H9 (cell line): ENCODE data around the gene LIN28B. TPM values are rescaled to one million over a fixed set of nuclear protein-coding genes. Genes with fewer than 3 reads are reported as not detected.
"Not testable (repeated sequence)": the region's sequence is repeated elsewhere in the genome, so short reads cannot be mapped to it uniquely, and the experiment has no call there.

Experiments used
- DNase-seq: peaks from one replicate; pipeline ENCODE4 v3.0.0-alpha.2; 2017
- H2AFZ ChIP-seq: one replicate; pipeline ENCODE4 v1.6.1; 2013; ENCODE audit warnings: mild to moderate bottlenecking, low read length, control low read depth, moderate library complexity
- H2AK5ac ChIP-seq: 2 replicates; pipeline ENCODE4 v1.6.1; 2013; ENCODE audit warnings: low read length, control low read depth, mixed read lengths; ENCODE audit not compliant: insufficient read length
- H2BK120ac ChIP-seq: one replicate; pipeline ENCODE4 v1.6.1; 2013; ENCODE audit warnings: low read depth, mild to moderate bottlenecking, low read length, control low read depth, inconsistent platforms; ENCODE audit not compliant: poor library complexity, severe bottlenecking
- H2BK12ac ChIP-seq: 2 replicates; pipeline ENCODE4 v1.6.1; 2013; ENCODE audit warnings: low read length, control low read depth, mixed read lengths, low read depth; ENCODE audit not compliant: insufficient read length
- H2BK15ac ChIP-seq: 2 replicates; pipeline ENCODE4 v1.6.1; 2013; ENCODE audit warnings: low read depth, low read length, control low read depth
- H2BK20ac ChIP-seq: one replicate; pipeline ENCODE4 v1.6.1; 2013; ENCODE audit warnings: low read depth, mild to moderate bottlenecking, low read length, control low read depth, inconsistent platforms; ENCODE audit not compliant: poor library complexity, severe bottlenecking
- H2BK5ac ChIP-seq: 2 replicates; pipeline ENCODE4 v1.6.1; 2013; ENCODE audit warnings: low read length, control low read depth, mixed read lengths; ENCODE audit not compliant: insufficient read length
- H3K14ac ChIP-seq: 2 replicates; pipeline ENCODE4 v1.6.1; 2013; ENCODE audit warnings: low read length, control low read depth; ENCODE audit not compliant: insufficient read depth
- H3K18ac ChIP-seq: 2 replicates; pipeline ENCODE4 v1.6.1; 2013; ENCODE audit warnings: low read depth, mild to moderate bottlenecking, mixed read lengths, low read length, control low read depth; ENCODE audit not compliant: insufficient read length
- H3K23ac ChIP-seq: 2 replicates; pipeline ENCODE4 v1.6.1; 2013; ENCODE audit warnings: low read length, control low read depth, mixed read lengths, low read depth; ENCODE audit not compliant: insufficient read length
- H3K23me2 ChIP-seq: 2 replicates; pipeline ENCODE4 v1.6.1; 2013; ENCODE audit warnings: low read depth, mild to moderate bottlenecking, mixed read lengths, low read length, control low read depth; ENCODE audit not compliant: insufficient read length, poor library complexity, severe bottlenecking
- H3K27ac ChIP-seq: 2 replicates; pipeline ENCODE4 v1.5.1; 2013; ENCODE audit warnings: low read length, control low read depth, mixed read lengths, low read depth; ENCODE audit not compliant: insufficient read length
- H3K27me3 ChIP-seq: 2 replicates; pipeline ENCODE4 v1.6.1; 2013; ENCODE audit warnings: low read length, control low read depth, inconsistent platforms; ENCODE audit not compliant: insufficient read depth
- H3K4ac ChIP-seq: 2 replicates; pipeline ENCODE4 v1.6.1; 2013; ENCODE audit warnings: low read depth, mild to moderate bottlenecking, control low read depth, inconsistent platforms, low read length, moderate library complexity
- H3K4me1 ChIP-seq: 2 replicates; pipeline ENCODE4 v1.6.1; 2013; ENCODE audit warnings: low read length, control low read depth, inconsistent platforms; ENCODE audit not compliant: insufficient read depth
- H3K4me2 ChIP-seq: 2 replicates; pipeline ENCODE4 v1.6.1; 2013; ENCODE audit warnings: low read length, control low read depth, mixed read lengths; ENCODE audit not compliant: insufficient read length, insufficient read depth
- H3K56ac ChIP-seq: 2 replicates; pipeline ENCODE4 v1.6.1; 2013; ENCODE audit warnings: low read depth, mild to moderate bottlenecking, mixed read lengths, low read length, control low read depth; ENCODE audit not compliant: insufficient read length
- H3K79me1 ChIP-seq: 2 replicates; pipeline ENCODE4 v1.6.1; 2013; ENCODE audit warnings: low read depth, mild to moderate bottlenecking, moderate library complexity, low read length, control low read depth, inconsistent platforms; ENCODE audit not compliant: insufficient read depth, poor library complexity, severe bottlenecking
- H3K79me2 ChIP-seq: 2 replicates; pipeline ENCODE4 v1.6.1; 2013; ENCODE audit warnings: low read length, control low read depth, inconsistent platforms; ENCODE audit not compliant: insufficient read depth
- H3K9ac ChIP-seq: 2 replicates; pipeline ENCODE4 v1.6.1; 2013; ENCODE audit warnings: low read length, control low read depth, mixed read lengths; ENCODE audit not compliant: insufficient read length; ENCODE audit errors: extremely low read depth
- H3K9me3 ChIP-seq: one replicate; pipeline ENCODE4 v1.6.1; 2013; ENCODE audit warnings: low read depth, low read length, inconsistent platforms; ENCODE audit not compliant: control insufficient read depth
- H3T11ph ChIP-seq: one replicate; pipeline ENCODE4 v1.6.1; 2013; ENCODE audit warnings: mild to moderate bottlenecking, low read length, control low read depth, inconsistent platforms
- H4K20me1 ChIP-seq: one replicate; pipeline ENCODE4 v1.6.1; 2013; ENCODE audit not compliant: control insufficient read depth, insufficient read length, insufficient read depth
- H4K5ac ChIP-seq: 2 replicates; pipeline ENCODE4 v1.6.1; 2013; ENCODE audit warnings: low read depth, mild to moderate bottlenecking, mixed read lengths, low read length, control low read depth; ENCODE audit not compliant: insufficient read length
- H4K8ac ChIP-seq: replicated peaks from 2 replicates; pipeline ENCODE4 v1.6.1; 2013; ENCODE audit warnings: low read length, control low read depth, mixed read lengths, low read depth; ENCODE audit not compliant: insufficient read length
- H4K91ac ChIP-seq: 2 replicates; pipeline ENCODE4 v1.6.1; 2013; ENCODE audit warnings: low read depth, mild to moderate bottlenecking, moderate library complexity, mixed read lengths, low read length, control low read depth; ENCODE audit not compliant: insufficient read length
- H3K27ac Mint-ChIP-seq, 3 experiments: 2 replicates in 2 of 3; 3 replicates in 1 of 3; pipeline ENCODE4 v1.8.0; 2020 to 2021; ENCODE audit warnings: mixed read lengths in 3 of 3, mild to moderate bottlenecking in 1 of 3, moderate library complexity in 1 of 3
- H3K27me3 Mint-ChIP-seq: 2 replicates; pipeline ENCODE4 v1.8.0; 2021; ENCODE audit warnings: low read depth, mild to moderate bottlenecking, moderate library complexity, mixed read lengths
- H3K36me3 Mint-ChIP-seq, 3 experiments: 2 replicates in 2 of 3; 3 replicates in 1 of 3; pipeline ENCODE4 v1.8.0; 2020 to 2021; ENCODE audit warnings: low read depth in 3 of 3, mixed read lengths in 3 of 3; ENCODE audit not compliant: insufficient read depth in 1 of 3
- H3K4me1 Mint-ChIP-seq, 2 experiments: 2 replicates each; pipeline ENCODE4 v1.8.0; 2020; ENCODE audit warnings: mixed read lengths in 2 of 2
- H3K4me3 Mint-ChIP-seq, 2 experiments: 2 replicates in 1 of 2; 3 replicates in 1 of 2; pipeline ENCODE4 v1.8.0; 2020 to 2021; ENCODE audit warnings: mild to moderate bottlenecking in 2 of 2, mixed read lengths in 2 of 2, moderate library complexity in 1 of 2
- H3K9me3 Mint-ChIP-seq, 2 experiments: 2 replicates in 1 of 2; 3 replicates in 1 of 2; pipeline ENCODE4 v1.8.0; 2020; ENCODE audit warnings: mild to moderate bottlenecking in 2 of 2, mixed read lengths in 2 of 2, moderate library complexity in 1 of 2
- CTCF ChIP-seq: fragments of 200-600 bp; sonication (generic); conservative IDR thresholded peaks from 3 replicates; pipeline ENCODE4 v1.8.0; 2021; ENCODE audit warnings: antibody characterized with exemption, mild to moderate bottlenecking
- WGBS: extraction: QIAGEN DNeasy Blood & Tissue Kit; methylation state at CpG from one replicate; pipeline ENCODE4 v1.1.7; 2013; ENCODE audit warnings: missing lambda C conversion rate, low lambda C conversion rate, mixed read lengths; ENCODE audit not compliant: insufficient read length; ENCODE audit errors: extremely low coverage; 5-methylcytosine and 5-hydroxymethylcytosine counted together
- total RNA-seq: library from RNA; stranded (reverse); gene quantifications from 2 replicates; pipeline ENCODE4 v1.2.1, GENCODE V29; 2021

The LIN28B gene
- total RNA-seq, 1 experiment from 2014 or later: 110 TPM

- H2AFZ ChIP-seq: no peak overlapping the region
- H3K9me3 ChIP-seq: no peaks in the 10 kb centered on the region
- H3K23me2 ChIP-seq: no peaks in the 10 kb centered on the region
- H2BK15ac ChIP-seq: no peak overlapping the region
- Mint-ChIP-seq H3K36me3 (peaks cover 6 to 24% (median 19%) of the 10 kb centered on the region in 3 experiments; a peak in 6 of 7 replicates), H3K27me3 (no peaks in the 10 kb centered on the region), H3K4me3 (no peak overlapping the region), H3K9me3 (no peaks in the 10 kb centered on the region), H3K4me1 (peaks cover 0 to 2% of the 10 kb centered on the region in 2 experiments; a peak in 2 of 4 replicates), H3K27ac (no peak overlapping the region)
- no peak overlapping the region for H2BK20ac ChIP-seq
- H3K27me3 ChIP-seq: no peaks in the 10 kb centered on the region
- no peaks in the 10 kb centered on the region for H3K79me2 ChIP-seq
- no peak overlapping the region for H3K4ac ChIP-seq
- no peak overlapping the region for H3K23ac ChIP-seq
- no peaks in the 10 kb centered on the region for H4K20me1 ChIP-seq
- no peak overlapping the region for H3T11ph ChIP-seq
- H2BK5ac ChIP-seq: no peak overlapping the region
- H3K9ac ChIP-seq: no peak overlapping the region
- no peaks in the 10 kb centered on the region for H3K4me1 ChIP-seq
- no peak overlapping the region for H3K27ac ChIP-seq
- no peak overlapping the region for H4K5ac ChIP-seq
- no peak overlapping the region for H4K8ac ChIP-seq
- no peak overlapping the region for H2BK120ac ChIP-seq
- H3K18ac ChIP-seq: no peak overlapping the region
- no peaks in the 10 kb centered on the region for H3K79me1 ChIP-seq
- H2BK12ac ChIP-seq: no peak overlapping the region
- TF ChIP-seq CTCF: no peak
- H2AK5ac ChIP-seq: no peak overlapping the region
- H3K14ac ChIP-seq: no peak overlapping the region
- H3K4me2 ChIP-seq: no peak overlapping the region
- WGBS: no CpG with 5 or more reads among the region's 6 CpGs
- no peak for DNase-seq
- H3K56ac ChIP-seq: no peak overlapping the region
- no peak overlapping the region for H4K91ac ChIP-seq
Observed at GRCh38 chr6:105080279-105080678, 123.4 kb downstream of the LIN28B start.

GRCh38 chr6:105081662-105082061 lies 124.8 kb downstream of the LIN28B start:
- H3T11ph ChIP-seq, H4K5ac ChIP-seq, H3K79me2 ChIP-seq, H2BK5ac ChIP-seq, DNase-seq, H3K27ac ChIP-seq, H2BK120ac ChIP-seq, H3K23me2 ChIP-seq, H3K27me3 Mint-ChIP-seq, H2BK12ac ChIP-seq, H3K4me1 Mint-ChIP-seq, H3K14ac ChIP-seq, H2BK15ac ChIP-seq, H3K4me3 Mint-ChIP-seq, H2BK20ac ChIP-seq, H3K56ac ChIP-seq, H4K8ac ChIP-seq, H3K4ac ChIP-seq, H3K27me3 ChIP-seq, H3K9me3 Mint-ChIP-seq, H3K18ac ChIP-seq, H3K79me1 ChIP-seq, H4K91ac ChIP-seq, H3K27ac Mint-ChIP-seq, H3K9ac ChIP-seq, H2AK5ac ChIP-seq, H3K23ac ChIP-seq, H2AFZ ChIP-seq, H4K20me1 ChIP-seq, H3K4me1 ChIP-seq, H3K4me2 ChIP-seq, H3K9me3 ChIP-seq: not testable (repeated sequence)
- WGBS: no CpG with 5 or more reads among the region's 3 CpGs
- H3K36me3 Mint-ChIP-seq: peaks cover 6 to 24% (median 19%) of the 10 kb centered on the region in 3 experiments; a peak in 6 of 7 replicates
